Measurements from ENCODE around the gene REV3L. TPM values are rescaled to one million over a fixed set of nuclear protein-coding genes. Genes with fewer than 3 reads are reported as not detected.

REV3L gene
- polyA plus RNA-seq, 1 of the 3 experiments (the other 2 are of a cell fraction) = 7.3 TPM

GRCh38 chr6:111471533-111471932 lies 11.5 kb downstream of the REV3L start:
- H3K27me3 ChIP-seq (ENCODE audit: insufficient read depth) = no peaks in the 10 kb centered on the region
- H3F3A ChIP-seq (replicated peaks; ENCODE audit: insufficient read depth) = peaks cover 16% of the 10 kb centered on the region
- peaks cover 2 to 7% of the 10 kb centered on the region in 2 experiments for H3K36me3 ChIP-seq (replicated peaks in 1 of 2; ENCODE audit: control insufficient read depth in 1 of 2, insufficient read depth in 2 of 2, low read length in 1 of 2)
- no peak overlapping the region; a peak in 1 of 4 replicates for H3K27ac ChIP-seq (ENCODE audit: low read depth in 2 of 2, low read length in 1 of 2)
- H3K9ac ChIP-seq = no peak overlapping the region
- ChIA-PET POLR2A (no interaction called here), CTCF (no interaction called here)
- no peak overlapping the region for H2AFZ ChIP-seq (ENCODE audit: low read depth)
- no peak for DNase-seq
- TF ChIP-seq NFIC (IDR thresholded peaks at IDR 0.05; ENCODE audit: borderline replicate concordance) (no peak), SMC3 (IDR thresholded peaks at IDR 0.05; ENCODE audit: low read depth, low read length) (no peak), RXRA (IDR thresholded peaks at IDR 0.05; ENCODE audit: borderline replicate concordance, low read depth) (no peak), NRF1 (IDR thresholded peaks at IDR 0.05; ENCODE audit: low read depth, low read length) (no peak), USF2 (IDR thresholded peaks at IDR 0.05; ENCODE audit: borderline replicate concordance, low read depth, low read length) (no peak), FOXM1 (IDR thresholded peaks at IDR 0.05; ENCODE audit: low read depth) (no peak), EZH2phosphoT487 (IDR thresholded peaks at IDR 0.05; ENCODE audit: borderline replicate concordance, low read depth) (no peak), FOXJ3 (CRISPR knock-in tag; IDR thresholded peaks at IDR 0.05) (no peak), CTCF (IDR thresholded peaks at IDR 0.05) (no peak), SIN3A (IDR thresholded peaks at IDR 0.05; ENCODE audit: borderline replicate concordance, low read depth, low read length) (no peak), JUND (IDR thresholded peaks at IDR 0.05) (no peak), YY1 (IDR thresholded peaks at IDR 0.05; ENCODE audit: low read depth) (no peak), RCOR1 (IDR thresholded peaks at IDR 0.05; ENCODE audit: low read length) (no peak), REST (IDR thresholded peaks at IDR 0.05; ENCODE audit: low read depth, low read length) (no peak), PBX3 (IDR thresholded peaks at IDR 0.05) (no peak), TAF1 (IDR thresholded peaks at IDR 0.05; ENCODE audit: borderline replicate concordance, low read depth, low read length) (no peak), MAX (IDR thresholded peaks at IDR 0.05; ENCODE audit: low read depth) (no peak)
- no peaks in the 10 kb centered on the region for H3K9me2 ChIP-seq
- H3K9me3 ChIP-seq = no peaks in the 10 kb centered on the region
- no peak overlapping the region for H3K4me2 ChIP-seq
- 31% methylated on average over 1 of the region's 1 CpG for WGBS (ENCODE audit: low lambda C conversion rate)
- no peak overlapping the region for H3K4me3 ChIP-seq (ENCODE audit: low read depth in 2 of 2, low read length in 1 of 2)
- H3K79me2 ChIP-seq (ENCODE audit: insufficient read depth) = peaks cover 70% of the 10 kb centered on the region
- H4K20me1 ChIP-seq (ENCODE audit: insufficient read depth) = peaks cover 8% of the 10 kb centered on the region; the same call in 1 of the 2 replicates
- peaks cover 0 to 11% of the 10 kb centered on the region in 2 experiments; a peak in 3 of 4 replicates for H3K4me1 ChIP-seq (ENCODE audit: control insufficient read depth in 1 of 2, insufficient read depth in 2 of 2, low read depth in 1 of 2, low read length in 1 of 2)
